Stimulated activated naive CD8-positive, alpha-beta T cell treated with anti-CD3 and anti-CD28 coated beads, Interleukin-15, Interleukin-2, amounts not matched to agents 100 ng/mL and 50 ng/mL, for 24 hours (primary cell): Measurements from ENCODE around the gene PLA2G12A.
A peak's percentile ranks its signal among the peaks of the same experiment; 100 is the strongest.

Source experiments
- H3K27ac Mint-ChIP-seq: one replicate; pipeline ENCODE4 v1.8.0; 2021; ENCODE audit warnings: mild to moderate bottlenecking, mixed read lengths
- H3K27me3 Mint-ChIP-seq: one replicate; pipeline ENCODE4 v1.8.0; 2021; ENCODE audit warnings: mixed read lengths
- H3K36me3 Mint-ChIP-seq: one replicate; pipeline ENCODE4 v1.8.0; 2021; ENCODE audit warnings: low read depth, mixed read lengths
- H3K4me1 Mint-ChIP-seq: one replicate; pipeline ENCODE4 v1.8.0; 2021; ENCODE audit warnings: low read depth, mixed read lengths
- H3K4me3 Mint-ChIP-seq: one replicate; pipeline ENCODE4 v1.8.0; 2021; ENCODE audit warnings: mild to moderate bottlenecking, mixed read lengths
- H3K9me3 Mint-ChIP-seq: one replicate; pipeline ENCODE4 v1.8.0; 2021; ENCODE audit warnings: mixed read lengths

PLA2G12A gene

GRCh38 chr4:109738104-109738872, 8.4 kb upstream of the PLA2G12A start:
- Mint-ChIP-seq H3K36me3 (no peaks in the 10 kb centered on the region), H3K27me3 (peaks cover 5% of the 10 kb centered on the region), H3K27ac (no peak overlapping the region), H3K4me3 (no peak overlapping the region), H3K4me1 (no peaks in the 10 kb centered on the region), H3K9me3 (no peaks in the 10 kb centered on the region)

GRCh38 chr4:109735566-109736365, 5.9 kb upstream of the PLA2G12A start:
- Mint-ChIP-seq H3K27me3 (peaks cover 5% of the 10 kb centered on the region), H3K36me3 (no peaks in the 10 kb centered on the region), H3K27ac (no peak overlapping the region), H3K4me3 (no peak overlapping the region), H3K9me3 (no peaks in the 10 kb centered on the region), H3K4me1 (no peaks in the 10 kb centered on the region)

- Mint-ChIP-seq H3K9me3 (no peaks in the 10 kb centered on the region), H3K4me3 (no peak overlapping the region), H3K36me3 (no peaks in the 10 kb centered on the region), H3K27ac (no peak overlapping the region), H3K4me1 (peaks cover 10% of the 10 kb centered on the region), H3K27me3 (peaks cover 5% of the 10 kb centered on the region)
These were observed 3.9 kb upstream of the PLA2G12A start for GRCh38 chr4:109733728-109734127.

GRCh38 chr4:109730619-109731545, 1.0 kb upstream of the PLA2G12A start:
- no peaks in the 10 kb centered on the region for H3K27me3 Mint-ChIP-seq
- peaks cover 9% of the 10 kb centered on the region for H3K36me3 Mint-ChIP-seq
- peaks cover 19% of the 10 kb centered on the region for H3K4me1 Mint-ChIP-seq
- H3K4me3 Mint-ChIP-seq = peak overlapping the region; percentile 84
- no peaks in the 10 kb centered on the region for H3K9me3 Mint-ChIP-seq
- H3K27ac Mint-ChIP-seq = peak overlapping the region; percentile 70

- Mint-ChIP-seq H3K9me3 (no peaks in the 10 kb centered on the region), H3K4me1 (peaks cover 19% of the 10 kb centered on the region), H3K4me3 (peak overlapping the region; percentile 88), H3K27ac (peak overlapping the region; percentile 76), H3K27me3 (no peaks in the 10 kb centered on the region), H3K36me3 (peaks cover 10% of the 10 kb centered on the region)
These were observed 653 bp downstream of the PLA2G12A start for GRCh38 chr4:109729117-109729717.

GRCh38 chr4:109728385-109728784, 1.5 kb downstream of the PLA2G12A start:
- Mint-ChIP-seq H3K27ac (no peak overlapping the region), H3K27me3 (no peaks in the 10 kb centered on the region), H3K36me3 (peaks cover 10% of the 10 kb centered on the region), H3K9me3 (no peaks in the 10 kb centered on the region), H3K4me1 (peaks cover 19% of the 10 kb centered on the region), H3K4me3 (peak overlapping the region; percentile 88)

- peaks cover 10% of the 10 kb centered on the region for H3K36me3 Mint-ChIP-seq
- no peaks in the 10 kb centered on the region for H3K27me3 Mint-ChIP-seq
- peaks cover 9% of the 10 kb centered on the region for H3K4me1 Mint-ChIP-seq
- H3K9me3 Mint-ChIP-seq = no peaks in the 10 kb centered on the region
- no peak overlapping the region for H3K4me3 Mint-ChIP-seq
- H3K27ac Mint-ChIP-seq = no peak overlapping the region
These were observed 6.8 kb downstream of the PLA2G12A start for GRCh38 chr4:109723110-109723509.

GRCh38 chr4:109722357-109722756, 7.5 kb downstream of the PLA2G12A start:
- no peak overlapping the region for H3K27ac Mint-ChIP-seq
- H3K36me3 Mint-ChIP-seq = peaks cover 15% of the 10 kb centered on the region

GRCh38 chr4:109721033-109721432, 8.8 kb downstream of the PLA2G12A start:
- Mint-ChIP-seq H3K27me3 (no peaks in the 10 kb centered on the region), H3K27ac (no peak overlapping the region), H3K4me3 (no peak overlapping the region), H3K4me1 (peaks cover 4% of the 10 kb centered on the region), H3K9me3 (no peaks in the 10 kb centered on the region), H3K36me3 (peaks cover 21% of the 10 kb centered on the region)

More at GRCh38 chr4:109722357-109722756, 7.5 kb downstream of the PLA2G12A start:
- no peak overlapping the region for H3K4me3 Mint-ChIP-seq
- peaks cover 4% of the 10 kb centered on the region for H3K4me1 Mint-ChIP-seq
- H3K27me3 Mint-ChIP-seq = no peaks in the 10 kb centered on the region
- H3K9me3 Mint-ChIP-seq = no peaks in the 10 kb centered on the region

GRCh38 chr4:109719604-109720003, 10.3 kb downstream of the PLA2G12A start:
- Mint-ChIP-seq H3K36me3 (peaks cover 22% of the 10 kb centered on the region), H3K27ac (no peak overlapping the region), H3K4me3 (no peak overlapping the region), H3K9me3 (no peaks in the 10 kb centered on the region), H3K4me1 (peaks cover 4% of the 10 kb centered on the region), H3K27me3 (no peaks in the 10 kb centered on the region)

GRCh38 chr4:109718759-109719158, 11.1 kb downstream of the PLA2G12A start:
- Mint-ChIP-seq H3K4me1 (peaks cover 4% of the 10 kb centered on the region), H3K9me3 (no peaks in the 10 kb centered on the region), H3K27ac (no peak overlapping the region), H3K4me3 (no peak overlapping the region), H3K27me3 (no peaks in the 10 kb centered on the region), H3K36me3 (peaks cover 29% of the 10 kb centered on the region)

GRCh38 chr4:109713500-109713899, 16.4 kb downstream of the PLA2G12A start:
- Mint-ChIP-seq H3K27me3 (no peaks in the 10 kb centered on the region), H3K4me1 (no peaks in the 10 kb centered on the region), H3K9me3 (no peaks in the 10 kb centered on the region), H3K27ac (no peak overlapping the region), H3K36me3 (peaks cover 43% of the 10 kb centered on the region), H3K4me3 (no peak overlapping the region)

- H3K27me3 Mint-ChIP-seq = no peaks in the 10 kb centered on the region
- peaks cover 16% of the 10 kb centered on the region for H3K36me3 Mint-ChIP-seq
- H3K4me1 Mint-ChIP-seq = peaks cover under 1% of the 10 kb centered on the region
- no peaks in the 10 kb centered on the region for H3K9me3 Mint-ChIP-seq
- no peak overlapping the region for H3K27ac Mint-ChIP-seq
- H3K4me3 Mint-ChIP-seq = no peak overlapping the region
These were observed 20.9 kb downstream of the PLA2G12A start for GRCh38 chr4:109708990-109709389.

GRCh38 chr4:109708435-109708834, 21.4 kb downstream of the PLA2G12A start:
- no peaks in the 10 kb centered on the region for H3K9me3 Mint-ChIP-seq
- H3K4me3 Mint-ChIP-seq = no peak overlapping the region
- peaks cover 5% of the 10 kb centered on the region for H3K4me1 Mint-ChIP-seq
- peaks cover 14% of the 10 kb centered on the region for H3K36me3 Mint-ChIP-seq
- no peaks in the 10 kb centered on the region for H3K27me3 Mint-ChIP-seq
- no peak overlapping the region for H3K27ac Mint-ChIP-seq
